ENCODE measurements around the gene TPI1. TPM values are rescaled to one million over a fixed set of nuclear protein-coding genes. Genes with fewer than 3 reads are reported as not detected.
"Not testable (repeated sequence)": the region's sequence is repeated elsewhere in the genome, so short reads cannot be mapped to it uniquely, and the experiment has no call there.

Gene TPI1
- total and polyA plus RNA-seq, 4 donors, result 190 to 547 (median 396) TPM

DNA sequence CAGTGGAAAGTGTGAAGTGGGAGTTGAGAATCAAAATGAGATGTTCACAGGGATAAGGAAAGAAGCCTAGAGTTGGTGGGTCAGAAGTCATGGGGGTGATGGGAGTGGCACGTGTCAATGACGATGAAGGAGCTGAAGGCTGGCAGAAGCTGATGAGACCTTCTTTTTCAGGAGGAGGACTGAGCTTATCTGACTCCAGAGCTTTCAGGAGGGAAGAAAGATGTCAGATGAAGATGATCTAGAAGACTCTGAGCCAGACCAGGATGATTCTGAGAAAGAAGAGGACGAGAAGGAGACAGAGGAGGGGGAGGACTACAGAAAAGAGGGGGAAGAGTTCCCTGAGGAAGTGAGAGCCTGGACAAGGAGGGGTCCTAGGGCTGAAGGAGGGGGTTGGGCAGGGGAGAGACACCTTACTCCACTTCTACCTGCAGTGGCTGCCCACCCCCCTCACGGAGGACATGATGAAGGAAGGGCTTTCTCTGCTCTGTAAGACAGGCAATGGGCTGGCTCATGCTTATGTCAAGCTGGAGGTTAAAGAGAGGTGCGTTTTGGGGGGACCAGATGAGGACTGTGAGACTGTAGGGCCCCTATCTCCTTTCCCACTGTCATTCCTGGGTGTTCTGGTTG lies 38.2 kb downstream of the TPI1 start:
- TF ChIP-seq FOXA1 (IDR thresholded peaks at IDR 0.05) (no peak), EGR1 (IDR thresholded peaks at IDR 0.05; ENCODE audit: low read depth in 2 of 2) (no peak), NR2F2 (IDR thresholded peaks at IDR 0.05) (no peak), HNF4G (IDR thresholded peaks at IDR 0.05) (no peak), GABPA (IDR thresholded peaks at IDR 0.05 in 1 of 2, conservative IDR thresholded peaks at IDR 0.05 in 1 of 2) (no peak), TAF1 (conservative IDR thresholded peaks at IDR 0.05) (no peak), JUND (IDR thresholded peaks at IDR 0.05) (no peak), YY1 (IDR thresholded peaks at IDR 0.05) (no peak)
- TF ChIP-seq, protein P1, sequence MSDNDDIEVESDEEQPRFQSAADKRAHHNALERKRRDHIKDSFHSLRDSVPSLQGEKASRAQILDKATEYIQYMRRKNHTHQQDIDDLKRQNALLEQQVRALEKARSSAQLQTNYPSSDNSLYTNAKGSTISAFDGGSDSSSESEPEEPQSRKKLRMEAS (IDR thresholded peaks at IDR 0.05), result no peak
- TF ChIP-seq, protein P2, sequence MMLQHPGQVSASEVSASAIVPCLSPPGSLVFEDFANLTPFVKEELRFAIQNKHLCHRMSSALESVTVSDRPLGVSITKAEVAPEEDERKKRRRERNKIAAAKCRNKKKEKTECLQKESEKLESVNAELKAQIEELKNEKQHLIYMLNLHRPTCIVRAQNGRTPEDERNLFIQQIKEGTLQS (IDR thresholded peaks at IDR 0.05), result no peak
- TF ChIP-seq, protein P3, sequence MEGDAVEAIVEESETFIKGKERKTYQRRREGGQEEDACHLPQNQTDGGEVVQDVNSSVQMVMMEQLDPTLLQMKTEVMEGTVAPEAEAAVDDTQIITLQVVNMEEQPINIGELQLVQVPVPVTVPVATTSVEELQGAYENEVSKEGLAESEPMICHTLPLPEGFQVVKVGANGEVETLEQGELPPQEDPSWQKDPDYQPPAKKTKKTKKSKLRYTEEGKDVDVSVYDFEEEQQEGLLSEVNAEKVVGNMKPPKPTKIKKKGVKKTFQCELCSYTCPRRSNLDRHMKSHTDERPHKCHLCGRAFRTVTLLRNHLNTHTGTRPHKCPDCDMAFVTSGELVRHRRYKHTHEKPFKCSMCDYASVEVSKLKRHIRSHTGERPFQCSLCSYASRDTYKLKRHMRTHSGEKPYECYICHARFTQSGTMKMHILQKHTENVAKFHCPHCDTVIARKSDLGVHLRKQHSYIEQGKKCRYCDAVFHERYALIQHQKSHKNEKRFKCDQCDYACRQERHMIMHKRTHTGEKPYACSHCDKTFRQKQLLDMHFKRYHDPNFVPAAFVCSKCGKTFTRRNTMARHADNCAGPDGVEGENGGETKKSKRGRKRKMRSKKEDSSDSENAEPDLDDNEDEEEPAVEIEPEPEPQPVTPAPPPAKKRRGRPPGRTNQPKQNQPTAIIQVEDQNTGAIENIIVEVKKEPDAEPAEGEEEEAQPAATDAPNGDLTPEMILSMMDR (IDR thresholded peaks at IDR 0.05; ENCODE audit: low read depth, low read length, missing input control), result no peak
- TF ChIP-seq, protein P4, sequence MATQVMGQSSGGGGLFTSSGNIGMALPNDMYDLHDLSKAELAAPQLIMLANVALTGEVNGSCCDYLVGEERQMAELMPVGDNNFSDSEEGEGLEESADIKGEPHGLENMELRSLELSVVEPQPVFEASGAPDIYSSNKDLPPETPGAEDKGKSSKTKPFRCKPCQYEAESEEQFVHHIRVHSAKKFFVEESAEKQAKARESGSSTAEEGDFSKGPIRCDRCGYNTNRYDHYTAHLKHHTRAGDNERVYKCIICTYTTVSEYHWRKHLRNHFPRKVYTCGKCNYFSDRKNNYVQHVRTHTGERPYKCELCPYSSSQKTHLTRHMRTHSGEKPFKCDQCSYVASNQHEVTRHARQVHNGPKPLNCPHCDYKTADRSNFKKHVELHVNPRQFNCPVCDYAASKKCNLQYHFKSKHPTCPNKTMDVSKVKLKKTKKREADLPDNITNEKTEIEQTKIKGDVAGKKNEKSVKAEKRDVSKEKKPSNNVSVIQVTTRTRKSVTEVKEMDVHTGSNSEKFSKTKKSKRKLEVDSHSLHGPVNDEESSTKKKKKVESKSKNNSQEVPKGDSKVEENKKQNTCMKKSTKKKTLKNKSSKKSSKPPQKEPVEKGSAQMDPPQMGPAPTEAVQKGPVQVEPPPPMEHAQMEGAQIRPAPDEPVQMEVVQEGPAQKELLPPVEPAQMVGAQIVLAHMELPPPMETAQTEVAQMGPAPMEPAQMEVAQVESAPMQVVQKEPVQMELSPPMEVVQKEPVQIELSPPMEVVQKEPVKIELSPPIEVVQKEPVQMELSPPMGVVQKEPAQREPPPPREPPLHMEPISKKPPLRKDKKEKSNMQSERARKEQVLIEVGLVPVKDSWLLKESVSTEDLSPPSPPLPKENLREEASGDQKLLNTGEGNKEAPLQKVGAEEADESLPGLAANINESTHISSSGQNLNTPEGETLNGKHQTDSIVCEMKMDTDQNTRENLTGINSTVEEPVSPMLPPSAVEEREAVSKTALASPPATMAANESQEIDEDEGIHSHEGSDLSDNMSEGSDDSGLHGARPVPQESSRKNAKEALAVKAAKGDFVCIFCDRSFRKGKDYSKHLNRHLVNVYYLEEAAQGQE (IDR thresholded peaks at IDR 0.05), result no peak

DNA sequence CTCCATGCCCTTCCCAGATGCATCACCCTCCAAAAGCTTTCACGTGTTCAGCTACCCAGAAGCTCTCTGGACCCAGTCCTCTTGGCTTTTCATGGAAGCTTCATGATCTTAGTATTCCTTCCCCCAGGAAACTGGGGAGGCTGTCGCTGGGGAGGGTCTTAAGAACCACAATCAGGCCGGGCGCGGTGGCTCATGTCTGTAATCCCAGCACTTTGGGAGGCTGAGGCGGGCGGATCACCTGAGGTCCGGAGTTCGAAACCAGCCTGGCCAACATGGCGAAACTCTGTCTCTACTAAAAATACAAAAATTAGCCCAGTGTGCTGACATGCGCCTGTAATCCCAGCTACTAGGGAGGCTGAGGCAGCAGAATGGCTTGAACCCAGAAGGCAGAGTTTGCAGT lies 40.8 kb downstream of the TPI1 start:
- not testable (repeated sequence) for H3K36me3 ChIP-seq (ENCODE audit: control insufficient read depth in 4 of 4, insufficient read depth in 3 of 4, low read depth in 1 of 4, low read length in 3 of 4); H3K9me3 ChIP-seq (ENCODE audit: control insufficient read depth in 4 of 4, low read length in 3 of 4); DNase-seq (ENCODE audit: low spot score); H3K9ac ChIP-seq (ENCODE audit: low read depth in 1 of 2, low read length in 2 of 2); H3K4me3 ChIP-seq (ENCODE audit: low read depth in 1 of 3, low read length in 3 of 3); H3K27ac ChIP-seq (ENCODE audit: low read depth in 1 of 2, low read length in 2 of 2); H3K27me3 ChIP-seq (ENCODE audit: control insufficient read depth in 4 of 4, insufficient read depth in 4 of 4, low read length in 3 of 4)
- 96% methylated on average over 11 of the region's 11 CpGs for WGBS
- peaks cover 1 to 11% (median 8%) of the 10 kb centered on the region in 4 donors for H3K4me1 ChIP-seq (ENCODE audit: control insufficient read depth in 4 of 4, insufficient read depth in 4 of 4, low read length in 3 of 4)

More for the DNA sequence above, 38.2 kb downstream of the TPI1 start:
- H3K27ac ChIP-seq (ENCODE audit: low read depth in 1 of 2, low read length in 2 of 2), result no peak overlapping the region
- no peak overlapping the region for H3K9ac ChIP-seq (ENCODE audit: low read depth in 1 of 2, low read length in 2 of 2)
- no peaks in the 10 kb centered on the region for H3K27me3 ChIP-seq (ENCODE audit: control insufficient read depth in 4 of 4, insufficient read depth in 4 of 4, low read length in 3 of 4)
- peaks cover 1 to 11% (median 8%) of the 10 kb centered on the region in 4 donors for H3K4me1 ChIP-seq (ENCODE audit: control insufficient read depth in 4 of 4, insufficient read depth in 4 of 4, low read length in 3 of 4)
- no peak overlapping the region for H3K4me3 ChIP-seq (ENCODE audit: low read depth in 1 of 3, low read length in 3 of 3)
- H3K36me3 ChIP-seq (ENCODE audit: control insufficient read depth in 4 of 4, insufficient read depth in 3 of 4, low read depth in 1 of 4, low read length in 3 of 4), result no peaks in the 10 kb centered on the region
- DNase-seq (ENCODE audit: low spot score), result no peak
- 67% methylated on average over 5 of the region's 5 CpGs for WGBS
- H3K9me3 ChIP-seq (ENCODE audit: control insufficient read depth in 4 of 4, low read length in 3 of 4), result no peaks in the 10 kb centered on the region

All from liver (tissue), 9 donors.